HFF-Myc (cell line): ENCODE data around the gene SIDT1.

Experiments used
- DNase-seq: peaks from one replicate; pipeline ENCODE4 v3.0.0-alpha.2; 2011; ENCODE audit warnings: low read depth; ENCODE audit errors: extremely low read depth
- H3K4me3 ChIP-seq: replicated peaks from 2 replicates; pipeline ENCODE4 v1.5.1; 2011; ENCODE audit warnings: low read depth, mild to moderate bottlenecking, control low read depth, low read length
- TF ChIP-seq, protein P1 (sequence below): IDR thresholded peaks from 2 replicates; pipeline ENCODE4 v1.5.1; 2012; ENCODE audit warnings: mild to moderate bottlenecking, low read depth, low read length, control low read depth; ENCODE audit errors: missing control alignments

Gene SIDT1

DNA sequence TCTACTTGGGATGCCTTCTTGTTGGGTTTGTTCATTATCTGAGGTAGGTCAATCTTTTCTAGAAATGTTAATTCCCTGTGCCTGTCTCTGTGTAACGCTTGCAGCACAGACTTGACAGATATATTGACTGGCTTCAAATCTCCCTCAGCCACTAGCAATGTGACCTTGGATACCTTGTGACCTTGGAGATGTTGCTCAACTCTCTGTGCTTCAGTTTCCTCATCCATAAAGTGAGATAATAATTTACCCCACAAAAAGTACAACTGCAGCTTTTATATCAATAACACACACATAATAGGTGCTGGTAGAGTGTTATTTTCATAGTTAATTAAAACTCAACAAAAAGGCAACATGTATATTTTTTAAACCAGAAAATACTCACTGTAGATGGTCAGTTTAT, 52.9 kb downstream of the SIDT1 start:
- no peak overlapping the region for H3K4me3 ChIP-seq
- no peak for DNase-seq
- TF ChIP-seq, protein P1, sequence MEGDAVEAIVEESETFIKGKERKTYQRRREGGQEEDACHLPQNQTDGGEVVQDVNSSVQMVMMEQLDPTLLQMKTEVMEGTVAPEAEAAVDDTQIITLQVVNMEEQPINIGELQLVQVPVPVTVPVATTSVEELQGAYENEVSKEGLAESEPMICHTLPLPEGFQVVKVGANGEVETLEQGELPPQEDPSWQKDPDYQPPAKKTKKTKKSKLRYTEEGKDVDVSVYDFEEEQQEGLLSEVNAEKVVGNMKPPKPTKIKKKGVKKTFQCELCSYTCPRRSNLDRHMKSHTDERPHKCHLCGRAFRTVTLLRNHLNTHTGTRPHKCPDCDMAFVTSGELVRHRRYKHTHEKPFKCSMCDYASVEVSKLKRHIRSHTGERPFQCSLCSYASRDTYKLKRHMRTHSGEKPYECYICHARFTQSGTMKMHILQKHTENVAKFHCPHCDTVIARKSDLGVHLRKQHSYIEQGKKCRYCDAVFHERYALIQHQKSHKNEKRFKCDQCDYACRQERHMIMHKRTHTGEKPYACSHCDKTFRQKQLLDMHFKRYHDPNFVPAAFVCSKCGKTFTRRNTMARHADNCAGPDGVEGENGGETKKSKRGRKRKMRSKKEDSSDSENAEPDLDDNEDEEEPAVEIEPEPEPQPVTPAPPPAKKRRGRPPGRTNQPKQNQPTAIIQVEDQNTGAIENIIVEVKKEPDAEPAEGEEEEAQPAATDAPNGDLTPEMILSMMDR = no peak

DNA sequence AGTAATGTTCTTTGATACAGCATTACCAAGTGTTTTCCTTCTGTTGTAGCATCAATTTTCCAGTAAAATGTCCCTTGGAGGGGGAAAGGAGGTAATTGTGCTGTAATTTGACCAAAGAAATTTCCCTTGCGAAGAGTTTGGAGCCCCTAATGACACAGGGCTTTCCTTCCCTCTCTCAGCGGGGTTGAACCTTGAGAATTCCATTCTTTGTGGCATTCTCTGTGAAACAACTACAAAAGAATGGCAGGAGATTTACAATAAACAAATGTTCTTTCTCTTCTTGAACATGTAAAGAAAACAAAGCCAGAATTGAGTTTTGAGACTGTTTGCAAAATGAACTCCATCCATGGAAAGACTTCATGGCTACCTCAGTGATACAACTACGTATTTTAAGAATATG, 53.4 kb downstream of the SIDT1 start:
- no peak for DNase-seq

DNA sequence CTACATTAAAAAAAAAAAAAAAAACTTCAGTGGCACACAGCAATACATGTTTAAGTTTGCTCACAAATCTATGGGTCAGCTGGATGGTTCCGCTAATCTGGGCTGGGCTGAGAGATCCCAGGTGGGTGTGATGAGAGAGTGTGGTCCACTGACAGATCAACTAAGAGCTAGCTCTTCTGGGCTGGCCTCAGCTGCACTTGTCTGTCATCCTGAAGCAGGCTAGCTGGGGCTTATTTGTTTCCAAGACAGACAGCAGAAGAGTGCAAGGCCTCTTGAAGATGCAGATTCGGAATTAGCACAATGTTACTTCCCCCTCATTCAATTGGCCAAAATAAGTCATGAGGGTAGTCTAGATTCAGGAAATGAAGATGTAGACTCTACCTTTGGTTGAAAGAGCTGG, 56.5 kb downstream of the SIDT1 start:
- TF ChIP-seq, protein P1 = no peak
- no peak for DNase-seq
- H3K4me3 ChIP-seq = no peak overlapping the region

More for the DNA sequence above, 53.4 kb downstream of the SIDT1 start:
- TF ChIP-seq, protein P1 = no peak
- H3K4me3 ChIP-seq = no peak overlapping the region

DNA sequence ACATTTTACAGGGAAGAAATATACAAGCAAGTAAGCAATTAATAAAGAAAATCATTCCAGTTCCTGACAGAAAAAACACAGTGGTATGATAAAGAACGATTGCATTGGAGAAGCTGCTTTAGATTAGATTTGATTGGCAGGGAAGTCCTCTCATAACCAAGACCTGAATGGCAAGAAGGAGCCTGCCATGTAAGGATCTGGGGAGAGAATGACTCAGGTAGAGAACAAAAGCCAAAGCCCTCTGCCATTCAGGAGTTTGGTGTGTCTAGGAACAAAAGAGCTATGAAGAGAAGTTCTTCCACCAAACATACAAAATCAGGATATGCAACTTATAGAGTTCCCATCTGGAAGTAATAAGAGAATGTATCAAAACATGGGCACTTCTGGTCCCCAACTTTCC, 57.6 kb downstream of the SIDT1 start:
- DNase-seq = no peak
- TF ChIP-seq, protein P1 = no peak
- H3K4me3 ChIP-seq = no peak overlapping the region

DNA sequence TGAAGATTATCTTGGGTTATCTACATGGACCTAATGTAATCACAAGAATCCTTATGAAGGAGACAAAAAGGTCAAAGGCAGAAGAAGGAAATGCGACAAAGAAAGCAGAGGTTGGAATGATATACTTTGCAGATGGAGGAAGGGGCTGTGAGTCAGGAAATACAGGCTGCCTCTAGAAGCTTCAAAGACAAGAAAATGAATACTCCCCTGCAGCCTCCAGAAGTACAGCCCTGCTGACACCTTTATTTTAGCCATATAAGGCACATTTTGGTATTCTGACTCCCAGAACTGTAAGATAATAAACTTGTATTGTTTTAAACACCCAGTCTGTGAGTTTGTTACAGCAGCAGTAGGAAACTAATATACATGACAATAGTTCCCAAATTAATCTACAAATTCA, 58.6 kb downstream of the SIDT1 start:
- TF ChIP-seq, protein P1 = no peak
- no peak overlapping the region for H3K4me3 ChIP-seq
- no peak for DNase-seq

DNA sequence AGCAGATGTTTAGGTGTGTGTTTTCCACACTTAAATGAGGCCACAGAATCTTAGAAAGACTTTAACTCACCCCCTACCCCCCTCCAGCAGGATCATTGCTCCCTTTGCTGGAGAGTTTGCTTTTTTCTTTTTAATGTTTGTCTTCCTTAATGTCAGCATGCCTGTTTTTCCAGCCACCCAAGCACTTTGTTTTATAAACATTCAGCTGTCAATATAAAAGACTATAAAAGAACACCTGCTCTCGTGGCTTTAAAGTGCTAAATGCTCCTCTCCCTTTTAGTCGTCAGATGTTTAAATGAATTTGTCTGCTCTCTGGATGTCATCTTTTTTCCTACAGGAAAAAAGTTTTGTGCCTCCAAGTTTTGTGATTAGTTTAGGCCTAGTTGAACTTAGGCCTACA, 61.7 kb downstream of the SIDT1 start:
- no peak overlapping the region for H3K4me3 ChIP-seq
- TF ChIP-seq, protein P1 = no peak
- no peak for DNase-seq

DNA sequence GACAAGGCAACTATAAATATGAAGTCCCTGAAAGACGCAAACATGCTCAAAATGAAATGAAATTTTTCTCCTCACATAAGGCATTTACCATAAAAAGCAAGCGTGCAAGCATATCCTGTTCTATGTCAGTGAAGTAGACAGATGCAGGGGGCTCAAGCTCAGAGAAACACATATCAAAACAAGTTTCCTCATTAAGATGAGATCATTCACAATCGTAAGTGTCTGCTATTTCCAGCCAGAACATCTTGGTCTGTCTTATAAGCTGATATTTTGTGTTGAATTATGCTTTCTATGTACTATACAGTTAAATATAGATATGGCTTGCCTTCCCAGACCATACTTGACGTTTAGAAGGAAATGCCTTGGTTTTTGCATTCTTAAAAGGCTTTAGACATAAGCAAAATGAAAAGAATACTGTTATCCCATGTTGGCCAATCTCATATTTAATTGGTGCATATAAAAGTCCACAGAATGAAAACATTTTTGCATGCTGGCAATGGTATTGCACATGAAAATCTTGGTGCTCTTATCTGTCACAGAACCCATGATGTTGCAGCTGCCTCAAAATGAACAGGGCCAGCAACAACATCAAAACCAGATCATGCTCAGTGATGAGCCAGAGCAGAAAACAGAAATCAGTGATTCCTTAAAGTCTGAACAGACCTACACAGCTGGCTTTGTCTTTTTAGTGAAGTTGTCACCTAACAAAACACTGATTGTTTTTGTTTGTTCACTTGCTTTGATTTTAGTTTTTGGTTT, 65.4 kb downstream of the SIDT1 start:
- DNase-seq = no peak
- TF ChIP-seq, protein P1 = no peak
- H3K4me3 ChIP-seq = no peak overlapping the region
